ENCODE data around the gene SIAH1. TPM values are rescaled to one million over a fixed set of nuclear protein-coding genes. Genes with fewer than 3 reads are reported as not detected.

Gene SIAH1
- total and polyA plus RNA-seq, 2 of the 8 experiments (the other 6 are each of a cell fraction or from before 2014, with no cell fraction given) = 19.5 to 33.9 TPM

DNA sequence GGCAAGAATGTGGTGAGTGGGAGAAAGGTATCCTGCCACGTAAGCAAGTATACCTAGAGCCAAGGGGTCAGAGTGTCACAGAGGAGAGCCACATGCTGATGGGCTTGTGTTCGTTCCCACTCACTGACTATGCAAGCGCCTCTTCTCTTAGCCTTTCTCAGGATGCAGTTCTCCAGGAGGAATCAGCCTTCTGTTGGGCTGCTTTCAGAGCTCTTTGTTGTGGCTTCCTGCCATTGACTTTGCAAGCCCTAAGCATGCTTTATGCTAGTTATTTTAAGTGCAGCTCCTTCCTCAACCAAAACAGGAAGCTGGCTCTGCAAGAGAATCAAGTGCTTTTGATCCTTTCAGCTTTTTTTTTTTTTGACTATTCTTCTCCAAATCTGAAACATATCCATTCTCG lies 66.6 kb downstream of the SIAH1 start:
- no peak overlapping the region for H2BK15ac ChIP-seq (ENCODE audit: low read length)
- H3K18ac ChIP-seq (ENCODE audit: extremely low read depth, low read length) = peak overlapping the region; percentile 9; the same call in 1 of the 2 replicates
- no peaks in the 10 kb centered on the region for H3K79me2 ChIP-seq (ENCODE audit: control insufficient read depth in 1 of 2, insufficient read depth in 2 of 2, low read length in 2 of 2)
- H3K36me3 ChIP-seq (ENCODE audit: control insufficient read depth in 2 of 4, insufficient read depth in 4 of 4, low read length in 3 of 4) = no peaks in the 10 kb centered on the region
- H3K4me3 ChIP-seq (ENCODE audit: extremely low read depth in 1 of 4, insufficient read depth in 2 of 4, low read depth in 3 of 4, low read length in 4 of 4) = no peak overlapping the region
- no peak overlapping the region for H2BK12ac ChIP-seq (ENCODE audit: low read depth, low read length)
- no peak overlapping the region for H3K4me2 ChIP-seq (ENCODE audit: insufficient read depth in 1 of 2, low read depth in 2 of 2, low read length in 2 of 2)
- TF ChIP-seq POU5F1 (IDR thresholded peaks at IDR 0.05; ENCODE audit: low read depth, low read length) (no peak), GABPA (IDR thresholded peaks at IDR 0.05; ENCODE audit: borderline replicate concordance, insufficient read depth, low read length) (no peak), BACH1 (IDR thresholded peaks at IDR 0.05; ENCODE audit: low read length) (no peak)
- H4K91ac ChIP-seq (replicated peaks; ENCODE audit: insufficient read length, low read length) = no peak overlapping the region
- no peak overlapping the region for H2BK120ac ChIP-seq (replicated peaks; ENCODE audit: low read depth, low read length)
- no peaks in the 10 kb centered on the region for H3K23me2 ChIP-seq (ENCODE audit: low read depth, low read length)
- H3K14ac ChIP-seq (ENCODE audit: insufficient read length) = no peak overlapping the region
- no peak overlapping the region for H4K8ac ChIP-seq (ENCODE audit: extremely low read depth, insufficient read depth, low read length)
- no peak overlapping the region for H3K23ac ChIP-seq (ENCODE audit: insufficient read length)
- ChIA-PET CTCF (ENCODE audit: partially characterized antibody) (interaction anchor here (0.6 to 1.3 kb wide), 4 partner anchors 12 to 954 kb away, joined by 3 to 4 read pairs (median 3); no protein-coding TSS in a partner anchor), POLR2A (ENCODE audit: partially characterized antibody) (interaction anchor here (1.5 kb wide), 1 partner anchor 15 kb away, joined by 3 read pairs; no protein-coding TSS in a partner anchor)
- H4K5ac ChIP-seq (ENCODE audit: insufficient read length, low read depth, low read length) = no peak overlapping the region
- WGBS, 2 experiments (ENCODE audit: extremely low coverage in 1 of 2, insufficient coverage in 1 of 2, insufficient read length in 1 of 2, insufficient replicate concordance in 2 of 2, low coverage in 1 of 2, low lambda C conversion rate in 2 of 2, missing lambda C conversion rate in 1 of 2) = 48% methylated on average over 4 of the region's 4 CpGs; no CpG with 5 or more reads in 1 of the 2 experiments
- no peak overlapping the region for H2AFZ ChIP-seq (ENCODE audit: low read length)
- FAIRE-seq (peak; percentile 84), DNase-seq (ENCODE audit: low read depth in 1 of 2, low spot score in 2 of 2) (peak in 1 of 2 experiments; percentile 38)
- H3K56ac ChIP-seq (replicated peaks; ENCODE audit: insufficient read length, low read depth, low read length) = no peak overlapping the region
- no peaks in the 10 kb centered on the region for H3K9me3 ChIP-seq (ENCODE audit: insufficient read depth in 2 of 2, low read depth in 1 of 2, low read length in 1 of 2)
- no peak overlapping the region for H3K9ac ChIP-seq (replicated peaks in 1 of 4; ENCODE audit: extremely low read depth in 1 of 4, low read depth in 3 of 4, low read length in 3 of 4)
- H2AK5ac ChIP-seq (ENCODE audit: low read depth, low read length) = no peak overlapping the region
- H3K27ac ChIP-seq (ENCODE audit: low read depth, low read length) = no peak overlapping the region
- H3K27me3 ChIP-seq (replicated peaks in 1 of 4; ENCODE audit: control insufficient read depth in 3 of 4, extremely low read depth in 1 of 4, insufficient read depth in 3 of 4, low read length in 3 of 4) = no peaks in the 10 kb centered on the region
- H3K4me1 ChIP-seq (replicated peaks in 1 of 4; ENCODE audit: control insufficient read depth in 3 of 4, insufficient read depth in 4 of 4, low read length in 3 of 4) = peaks cover 0 to 2% (median 2%) of the 10 kb centered on the region in 4 experiments; a peak in 3 of 7 replicates
- H3K4ac ChIP-seq (replicated peaks; ENCODE audit: insufficient read length, low read depth, low read length) = no peak overlapping the region
- H3K79me1 ChIP-seq (ENCODE audit: low read depth, low read length) = no peaks in the 10 kb centered on the region
- peak overlapping the region; percentile 41; the same call in 1 of the 2 replicates for H2BK5ac ChIP-seq (ENCODE audit: low read depth, low read length)
- no peaks in the 10 kb centered on the region for H4K20me1 ChIP-seq (replicated peaks in 1 of 2; ENCODE audit: control insufficient read depth in 1 of 2, insufficient read depth in 2 of 2, low read length in 2 of 2)
- no peak overlapping the region for H2BK20ac ChIP-seq (ENCODE audit: low read length)

Measured in H1 (cell line).